B cell (primary cell): ENCODE data around the gene CLN6.
"Not testable (repeated sequence)": the region's sequence is repeated elsewhere in the genome, so short reads cannot be mapped to it uniquely, and the experiment has no call there.

Experiments
- CTCF ChIP-seq: fragments of 200-600 bp; IDR thresholded peaks from one replicate; pipeline ENCODE4 v1.8.0; 2022; ENCODE audit warnings: antibody characterized with exemption, mild to moderate bottlenecking
- EZH2 ChIP-seq: IDR thresholded peaks from 2 replicates; pipeline ENCODE4 v1.6.1; 2012; ENCODE audit warnings: borderline replicate concordance, low read depth, mild to moderate bottlenecking, moderate library complexity, low read length; ENCODE audit not compliant: insufficient read depth, poor library complexity, severe bottlenecking

GRCh38 chr15:68222432-68222743 is 7.1 kb downstream of the CLN6 start:
- TF ChIP-seq EZH2, CTCF: not testable (repeated sequence)
